ENCODE measurements around the gene CRACDL. TPM values are rescaled to one million over a fixed set of nuclear protein-coding genes. Genes with fewer than 3 reads are reported as not detected.

The CRACDL gene
- total and polyA plus RNA-seq, 12 donors, result 0.33 to 3.4 (median 2.1) TPM

- WGBS, 4 donors, result 81 to 91% (median 88%) methylated on average over 12 of the region's 12 CpGs
- TF ChIP-seq CTCF (IDR thresholded peaks at IDR 0.05), result no peak
- TF ChIP-seq POLR2A (IDR thresholded peaks at IDR 0.05), result no peak
Observed at GRCh38 chr2:98926601-98927000, 9.4 kb downstream of the CRACDL start.

GRCh38 chr2:98924910-98925309 lies 11.1 kb downstream of the CRACDL start:
- no peak overlapping the region for H3K4me3 ChIP-seq
- H3K27me3 ChIP-seq, result peaks cover 7% of the 10 kb centered on the region
- no peak for DNase-seq
- TF ChIP-seq CTCF (IDR thresholded peaks at IDR 0.05), result no peak
- no peak for TF ChIP-seq POLR2A (IDR thresholded peaks at IDR 0.05)
- WGBS, 4 donors, result 36 to 64% (median 59%) methylated on average over 4 of the region's 4 CpGs
- H3K36me3 ChIP-seq (replicated peaks in 1 of 2), result no peaks in the 10 kb centered on the region
- intact Hi-C loops (cut with DNase I), result no loop called here
- H3K27ac ChIP-seq, result no peak overlapping the region
- no peaks in the 10 kb centered on the region for H3K9me3 ChIP-seq (replicated peaks in 1 of 3)
- H3K4me1 ChIP-seq (replicated peaks in 1 of 2), result no peaks in the 10 kb centered on the region

More at GRCh38 chr2:98926601-98927000, 9.4 kb downstream of the CRACDL start:
- intact Hi-C loops (cut with DNase I), result no loop called here
- peaks cover 7% of the 10 kb centered on the region for H3K27me3 ChIP-seq
- no peaks in the 10 kb centered on the region for H3K36me3 ChIP-seq (replicated peaks in 1 of 2)
- H3K4me3 ChIP-seq, result no peak overlapping the region
- H3K27ac ChIP-seq, result no peak overlapping the region
- no peak for DNase-seq
- H3K4me1 ChIP-seq (replicated peaks in 1 of 2), result no peaks in the 10 kb centered on the region
- H3K9me3 ChIP-seq (replicated peaks in 1 of 3), result no peaks in the 10 kb centered on the region

GRCh38 chr2:98924038-98924830 lies 11.8 kb downstream of the CRACDL start:
- TF ChIP-seq POLR2A (IDR thresholded peaks at IDR 0.05), result no peak
- no peak for TF ChIP-seq CTCF (IDR thresholded peaks at IDR 0.05)
- no peaks in the 10 kb centered on the region for H3K4me1 ChIP-seq (replicated peaks in 1 of 2)
- H3K27ac ChIP-seq, result no peak overlapping the region
- WGBS, 4 donors, result 79 to 90% (median 87%) methylated on average over 2 to 4 of the region's 4 CpGs
- no peaks in the 10 kb centered on the region for H3K36me3 ChIP-seq (replicated peaks in 1 of 2)
- no peaks in the 10 kb centered on the region for H3K9me3 ChIP-seq (replicated peaks in 1 of 3)
- H3K27me3 ChIP-seq, result peaks cover 7% of the 10 kb centered on the region
- intact Hi-C loops (cut with DNase I), result no loop called here
- no peak for DNase-seq
- H3K4me3 ChIP-seq, result no peak overlapping the region

GRCh38 chr2:98923244-98923940 lies 12.6 kb downstream of the CRACDL start:
- no peak for DNase-seq
- TF ChIP-seq POLR2A (IDR thresholded peaks at IDR 0.05) (no peak), CTCF (IDR thresholded peaks at IDR 0.05) (no peak)
- Histone ChIP-seq H3K27me3 (peaks cover 7% of the 10 kb centered on the region), H3K9me3 (replicated peaks in 1 of 3) (no peaks in the 10 kb centered on the region), H3K4me3 (no peak overlapping the region), H3K27ac (no peak overlapping the region), H3K36me3 (replicated peaks in 1 of 2) (no peaks in the 10 kb centered on the region), H3K4me1 (replicated peaks in 1 of 2) (no peaks in the 10 kb centered on the region)
- intact Hi-C loops (cut with DNase I), result no loop called here
- WGBS, 4 donors, result 72 to 91% (median 78%) methylated on average over 1 of the region's 1 CpG

Data from adrenal gland (tissue), 12 donors.